ENCODE data around the gene VEPH1.

VEPH1 gene

DNA sequence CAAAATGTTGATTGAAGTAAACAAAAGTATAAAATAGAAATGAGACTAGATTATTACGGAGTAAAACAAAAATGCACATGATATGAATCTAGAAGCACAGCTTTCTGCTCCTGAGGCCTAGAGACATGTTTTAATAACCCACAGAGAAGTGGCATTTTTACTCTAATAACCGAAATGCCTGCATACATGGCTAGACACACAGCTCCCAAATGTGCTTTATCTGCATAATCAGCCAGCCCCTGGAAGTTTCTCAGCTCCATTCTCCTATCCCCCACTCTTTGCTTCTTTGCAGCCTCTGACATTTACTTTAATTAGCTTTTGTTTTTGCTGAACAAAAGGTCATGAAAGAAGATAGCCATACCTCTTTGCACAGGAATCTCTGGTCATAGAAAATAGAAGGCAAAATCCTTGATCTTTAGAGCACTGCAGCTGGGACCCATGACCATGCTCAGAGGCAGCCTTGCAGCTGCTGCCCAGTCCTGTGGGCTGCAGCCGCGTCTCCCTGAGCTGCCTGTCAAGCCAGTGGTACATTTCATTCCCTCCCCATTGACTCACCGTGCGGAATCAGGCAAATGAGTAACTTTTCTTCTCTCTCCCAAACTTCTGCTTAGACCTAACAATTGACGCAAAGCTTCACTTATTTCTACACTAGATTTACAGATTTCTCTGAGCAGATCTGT lies at the start of gene VEPH1:
Gene VEPH1 (minus strand): TSS at position 501 of the 680 bp plus-strand sequence. CDS start 8,067 bp downstream, outside the sequence.
- no peak for DNase-seq (ENCODE audit: low spot score)

DNA sequence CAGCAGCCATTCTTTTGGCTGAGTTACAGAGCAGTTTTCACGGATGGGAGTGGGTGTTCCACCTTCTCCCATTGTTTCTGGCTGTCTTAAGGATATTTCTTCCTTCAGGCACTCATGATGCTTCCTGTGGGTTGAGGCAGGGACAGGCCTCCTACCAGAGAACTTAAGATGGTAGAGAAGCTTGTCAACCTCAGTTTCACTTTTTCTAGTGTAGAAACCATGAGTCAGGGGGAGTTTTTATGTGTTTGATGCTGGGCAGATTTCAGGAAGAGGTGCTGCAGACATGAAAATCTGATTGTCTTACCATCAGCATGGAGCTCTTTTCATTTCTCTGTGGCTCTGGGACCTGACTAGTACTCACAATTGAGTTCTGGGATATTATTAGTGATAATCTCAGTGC lies 48.7 kb upstream of the VEPH1 start:
- DNase-seq (ENCODE audit: low spot score): no peak

DNA sequence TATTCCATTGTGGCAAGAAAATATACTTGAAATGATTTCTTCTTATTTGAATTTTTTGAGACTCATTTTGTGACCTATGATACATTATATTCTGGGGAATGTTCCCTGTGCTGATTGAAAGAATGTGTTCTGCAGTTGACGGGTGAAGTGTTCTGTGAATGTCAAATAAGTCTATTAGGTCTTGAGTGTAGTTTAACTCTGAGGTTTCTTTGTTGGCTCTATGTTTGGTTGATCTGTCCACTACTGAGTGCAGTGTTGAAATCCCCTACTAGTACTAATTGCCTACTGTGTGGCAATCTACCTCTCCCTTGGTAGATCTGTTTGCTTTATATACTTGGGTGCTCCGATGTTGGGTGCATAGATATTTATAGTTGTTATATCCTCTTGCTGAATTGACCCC lies 46.3 kb upstream of the VEPH1 start:
- no peak for DNase-seq (ENCODE audit: low spot score)

- DNase-seq (ENCODE audit: low spot score): no peak
Observed at GRCh38 chr3:157544501-157545130, 41.4 kb upstream of the VEPH1 start.

GRCh38 chr3:157543501-157544035 lies 40.4 kb upstream of the VEPH1 start:
- no peak for DNase-seq (ENCODE audit: low spot score)

DNA sequence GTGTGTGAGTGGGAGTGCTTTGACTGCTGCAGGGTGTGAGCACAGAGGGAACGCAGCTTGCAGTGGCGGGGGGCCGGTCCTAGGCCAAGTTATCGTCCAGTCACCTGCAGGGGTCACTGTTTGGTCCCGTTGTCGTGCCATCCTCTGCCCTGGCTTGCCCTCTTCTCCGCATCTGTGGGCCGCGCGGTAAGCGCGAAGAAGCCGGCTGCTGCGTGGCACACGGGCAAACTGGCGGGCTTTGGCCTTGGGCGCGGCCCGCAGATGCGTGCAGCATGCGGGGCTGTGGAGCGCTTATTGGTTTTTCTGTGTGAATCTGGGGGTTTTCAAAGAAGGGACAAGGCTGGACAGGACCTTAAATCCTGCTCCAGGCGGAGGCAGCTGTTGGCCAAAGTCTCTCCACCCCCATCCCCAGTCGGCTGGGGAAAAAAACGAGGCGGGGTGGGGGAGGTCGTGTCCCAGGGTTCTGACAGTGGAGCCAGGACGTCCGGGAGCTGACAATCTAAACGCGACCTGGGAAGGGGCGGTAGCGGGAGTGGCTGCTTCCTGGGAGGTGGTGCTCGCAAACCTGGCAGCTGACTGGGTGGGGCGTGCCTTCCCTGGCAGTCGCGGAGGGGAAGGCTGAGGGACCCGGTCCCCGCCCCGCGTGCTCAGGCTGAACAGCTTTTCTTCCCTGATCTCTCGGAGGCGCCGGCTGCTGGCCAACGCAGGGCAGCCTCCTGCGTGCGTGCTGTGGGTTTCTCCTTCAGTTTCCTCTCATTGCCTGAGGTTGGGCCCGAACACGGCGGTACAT lies 39.7 kb upstream of the VEPH1 start:
- DNase-seq (ENCODE audit: low spot score): no peak

GRCh38 chr3:157541506-157542236 lies 38.5 kb upstream of the VEPH1 start:
- no peak for DNase-seq (ENCODE audit: low spot score)

GRCh38 chr3:157540656-157541055 lies 37.4 kb upstream of the VEPH1 start:
- no peak for DNase-seq (ENCODE audit: low spot score)

- no peak for DNase-seq (ENCODE audit: low spot score)
Observed at GRCh38 chr3:157535667-157536066, 32.5 kb upstream of the VEPH1 start.

GRCh38 chr3:157534725-157535161 lies 31.5 kb upstream of the VEPH1 start:
- DNase-seq (ENCODE audit: low spot score): no peak

DNA sequence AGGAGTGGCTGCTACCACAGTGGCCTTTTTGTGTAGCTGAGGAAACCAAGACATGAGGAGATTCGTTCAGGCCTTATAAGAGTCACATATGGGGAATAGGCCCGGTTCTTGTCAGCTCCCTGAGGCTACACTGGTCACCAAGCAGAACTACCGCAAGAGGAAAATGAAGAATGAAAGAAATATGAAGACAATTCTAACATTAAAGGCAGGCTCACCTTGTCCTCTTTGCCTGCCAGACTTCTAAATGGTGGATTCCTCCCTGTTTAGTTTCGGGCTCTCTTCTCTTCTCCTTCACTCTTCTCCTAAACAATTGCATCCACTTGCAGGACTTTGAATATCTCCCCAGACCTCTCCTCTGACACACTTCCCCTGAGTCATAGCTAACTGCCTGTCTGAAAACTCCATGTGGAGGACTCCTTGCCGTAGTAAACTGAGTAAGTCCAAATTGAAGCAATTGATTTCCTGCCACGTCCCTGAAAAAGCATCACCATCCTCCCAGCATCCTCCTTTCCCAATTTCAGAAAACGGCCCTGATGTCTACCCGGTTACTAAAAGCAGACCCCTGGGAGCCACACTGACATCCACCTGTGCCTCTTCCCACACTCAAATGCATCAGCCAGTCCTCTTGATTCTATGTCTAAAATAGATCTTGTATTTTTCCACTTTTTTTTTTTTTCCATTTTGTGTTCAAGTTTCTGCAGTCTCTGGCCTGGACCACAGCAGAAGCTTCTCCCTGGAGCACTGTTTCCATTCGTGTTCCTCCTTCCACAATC lies 30.3 kb upstream of the VEPH1 start:
- DNase-seq (ENCODE audit: low spot score): no peak

GRCh38 chr3:157532529-157533297 lies 29.5 kb upstream of the VEPH1 start:
- DNase-seq (ENCODE audit: low spot score): peak; percentile 69

DNA sequence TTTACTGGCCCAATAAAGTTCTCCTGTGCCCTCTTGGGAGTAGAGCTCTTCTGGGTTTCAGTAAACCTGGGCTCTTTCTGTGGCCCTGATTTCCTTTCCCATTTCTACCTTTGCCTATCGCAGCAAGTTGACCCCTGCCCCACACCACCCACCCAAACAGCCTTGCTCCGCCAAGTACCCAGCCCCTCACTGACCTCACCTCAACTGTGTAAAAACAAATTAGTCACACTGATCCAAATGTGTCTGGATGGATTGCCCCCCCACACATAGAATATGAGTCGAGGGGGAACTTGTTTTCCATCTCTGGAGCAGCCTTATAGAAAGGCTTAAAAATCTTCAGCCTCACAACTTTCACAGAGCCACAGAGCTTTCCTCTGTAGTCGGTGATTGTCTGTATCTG lies 28.6 kb upstream of the VEPH1 start:
- no peak for DNase-seq (ENCODE audit: low spot score)

- DNase-seq (ENCODE audit: low spot score): no peak
Observed at GRCh38 chr3:157531301-157531660, 28.1 kb upstream of the VEPH1 start.

DNA sequence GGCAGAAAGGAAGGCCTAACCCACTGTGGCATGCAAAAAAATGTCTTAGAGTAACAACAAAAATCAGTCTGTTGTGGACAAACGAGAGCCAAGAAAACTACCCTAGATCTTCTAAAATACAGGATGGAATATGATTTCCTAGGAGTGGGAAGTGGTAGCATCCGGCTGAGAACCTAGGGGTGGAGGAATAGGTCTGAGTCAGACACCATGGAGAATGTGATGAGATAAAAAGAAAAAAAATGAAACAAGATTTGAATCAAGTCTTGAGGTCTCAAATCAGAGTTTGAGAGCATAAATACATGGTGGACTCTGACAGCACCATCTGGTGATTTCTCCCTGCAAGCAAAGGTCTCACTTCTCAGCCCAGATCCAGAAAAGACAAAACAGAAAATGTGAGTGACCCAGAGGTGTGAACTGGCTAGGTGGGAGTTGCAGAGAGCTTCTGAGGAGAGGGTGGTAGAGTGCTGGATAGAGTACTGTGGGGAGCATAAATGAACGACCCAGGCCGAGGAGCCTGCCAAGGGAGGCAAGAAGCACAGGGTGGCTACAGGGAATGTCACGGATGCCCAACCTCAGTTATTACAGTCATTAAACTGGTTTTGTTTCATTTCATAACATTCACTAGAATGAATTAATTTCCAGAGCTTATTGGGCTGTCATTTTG lies 27.6 kb upstream of the VEPH1 start:
- DNase-seq (ENCODE audit: low spot score): no peak

GRCh38 chr3:157529751-157530150 lies 26.5 kb upstream of the VEPH1 start:
- no peak for DNase-seq (ENCODE audit: low spot score)

GRCh38 chr3:157529085-157529484 lies 25.9 kb upstream of the VEPH1 start:
- DNase-seq (ENCODE audit: low spot score): no peak

- DNase-seq (ENCODE audit: low spot score): no peak
Observed at GRCh38 chr3:157527131-157527881, 24.1 kb upstream of the VEPH1 start.

DNA sequence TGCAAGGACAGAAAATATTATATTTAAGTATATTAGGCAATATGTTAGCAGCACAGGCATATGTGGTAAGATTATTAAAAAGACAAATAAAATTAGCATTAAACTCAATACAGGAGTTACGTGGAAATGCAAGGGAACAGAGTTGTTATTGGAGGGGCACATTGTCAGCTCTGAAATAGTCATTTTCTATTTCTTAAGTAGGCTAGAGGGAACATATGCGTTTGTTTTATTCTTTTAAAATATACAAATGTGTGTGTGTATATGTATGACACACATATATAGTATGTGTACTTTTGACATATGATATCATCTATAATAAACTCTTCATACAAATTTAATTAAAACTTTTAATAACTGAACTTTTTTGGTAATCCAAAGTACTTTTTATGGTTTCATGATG lies 22.8 kb upstream of the VEPH1 start:
- no peak for DNase-seq (ENCODE audit: low spot score)
